Body of pancreas (tissue), 4 donors: ENCODE measurements around the gene PFDN1. TPM values are rescaled to one million over a fixed set of nuclear protein-coding genes. Genes with fewer than 3 reads are reported as not detected.

Experiments
- ATAC-seq: fragments of 150-250 bp; one replicate; pipeline ENCODE4 v1.9.1; 2016
- DNase-seq, 4 donors: peaks; one replicate each; pipeline ENCODE4 v3.0.0-alpha.2; 2019
- H3K27ac ChIP-seq, 4 donors: fragments of 200-600 bp; sonication (generic); 1 replicate in 3 of 4; 2 replicates in 1 of 4; pipeline versions ENCODE4 v1.5.1 to v1.6.1; 2016 to 2019; ENCODE audit warnings: mild to moderate bottlenecking in 1 of 4, mixed read lengths in 1 of 4, moderate library complexity in 1 of 4
- H3K27me3 ChIP-seq, 2 donors: fragments of 200-600 bp; sonication (generic); one replicate each; pipeline ENCODE4 v1.6.0; 2016; ENCODE audit warnings: mild to moderate bottlenecking in 1 of 2
- H3K36me3 ChIP-seq, 2 donors: fragments of 200-600 bp; sonication (generic); replicated peaks in 1 of 2; 2 replicates each; pipeline ENCODE4 v1.5.1; 2016; ENCODE audit warnings: low read depth in 2 of 2; ENCODE audit not compliant: insufficient read depth in 1 of 2
- H3K4me1 ChIP-seq: fragments of 200-600 bp; sonication (generic); one replicate; pipeline ENCODE4 v1.6.0; 2016
- H3K4me3 ChIP-seq, 2 donors: fragments of 200-600 bp; sonication (generic); 1 replicate in 1 of 2; 2 replicates in 1 of 2; pipeline ENCODE4 v1.5.1; 2016 to 2019
- H3K9me3 ChIP-seq, 3 donors: fragments of 200-600 bp; sonication (generic); 1 replicate in 2 of 3; 2 replicates in 1 of 3; pipeline ENCODE4 v1.5.1; 2016
- POLR2A ChIP-seq, 3 donors: fragments of 450-650 bp; IDR thresholded peaks; one replicate each; pipeline ENCODE4 v1.6.1; 2016; ENCODE audit warnings: antibody characterized with exemption in 3 of 3, mild to moderate bottlenecking in 2 of 3
- WGBS, 2 donors: methylation state at CpG; one replicate each; pipeline ENCODE4 v1.1.5; 2017; 5-methylcytosine and 5-hydroxymethylcytosine counted together
- intact Hi-C: fragments of 100-400 bp; cut with DNase I; formaldehyde crosslinking; loops from one replicate; pipeline ENCODE4 v1.15.1; 2023
- total RNA-seq, 2 donors: library from RNA; depleted of rRNA; stranded (reverse); fragments of >200 nt; gene quantifications; one replicate each; pipeline ENCODE4 v1.1.0, GENCODE V29; 2016
- TF ChIP-seq, protein P1 (sequence below), 7 experiments: fragments of 450-650 bp in 4 of 7; fragments of 200-600 bp in 3 of 7; sonication (generic) in 3 of 7; IDR thresholded peaks; one replicate each; pipeline ENCODE4 v1.5.1; 2016 to 2019; ENCODE audit warnings: antibody characterized with exemption in 7 of 7

The PFDN1 gene
- total RNA-seq, 2 donors from 2014 or later = 37.6 to 54.1 TPM

DNA sequence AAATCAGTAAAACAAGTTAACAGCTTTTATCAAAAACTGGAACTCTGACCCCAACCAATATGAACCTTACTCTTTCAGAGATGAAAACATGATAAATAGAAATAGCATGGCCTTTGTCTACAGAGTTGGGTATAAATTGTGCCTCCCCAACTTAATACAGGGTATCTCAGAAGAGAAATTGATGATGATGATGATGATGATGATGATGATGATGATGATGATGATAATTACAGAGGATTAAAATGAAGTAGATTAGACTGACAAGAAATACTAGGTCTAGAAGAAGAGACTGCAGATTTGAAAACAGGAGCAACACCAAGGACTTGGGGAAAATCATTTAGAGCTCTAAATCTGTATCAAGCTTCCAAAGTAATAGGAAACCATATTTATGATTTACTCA is 27.1 kb downstream of the PFDN1 start:
- no peaks in the 10 kb centered on the region for H3K27me3 ChIP-seq

GRCh38 chr5:140273401-140273877 is 29.5 kb downstream of the PFDN1 start:
- DNase-seq (peak in 1 of 4 donors; percentile 64), ATAC-seq (no peak)
- Histone ChIP-seq H3K4me3 (no peak overlapping the region), H3K27me3 (no peaks in the 10 kb centered on the region), H3K9me3 (no peaks in the 10 kb centered on the region), H3K36me3 (peaks cover 0 to 6% of the 10 kb centered on the region in 2 donors), H3K27ac (peak overlapping the region in 1 of 4 donors; percentile 10), H3K4me1 (no peaks in the 10 kb centered on the region)
- intact Hi-C loops = no loop called here
- TF ChIP-seq, protein P1, sequence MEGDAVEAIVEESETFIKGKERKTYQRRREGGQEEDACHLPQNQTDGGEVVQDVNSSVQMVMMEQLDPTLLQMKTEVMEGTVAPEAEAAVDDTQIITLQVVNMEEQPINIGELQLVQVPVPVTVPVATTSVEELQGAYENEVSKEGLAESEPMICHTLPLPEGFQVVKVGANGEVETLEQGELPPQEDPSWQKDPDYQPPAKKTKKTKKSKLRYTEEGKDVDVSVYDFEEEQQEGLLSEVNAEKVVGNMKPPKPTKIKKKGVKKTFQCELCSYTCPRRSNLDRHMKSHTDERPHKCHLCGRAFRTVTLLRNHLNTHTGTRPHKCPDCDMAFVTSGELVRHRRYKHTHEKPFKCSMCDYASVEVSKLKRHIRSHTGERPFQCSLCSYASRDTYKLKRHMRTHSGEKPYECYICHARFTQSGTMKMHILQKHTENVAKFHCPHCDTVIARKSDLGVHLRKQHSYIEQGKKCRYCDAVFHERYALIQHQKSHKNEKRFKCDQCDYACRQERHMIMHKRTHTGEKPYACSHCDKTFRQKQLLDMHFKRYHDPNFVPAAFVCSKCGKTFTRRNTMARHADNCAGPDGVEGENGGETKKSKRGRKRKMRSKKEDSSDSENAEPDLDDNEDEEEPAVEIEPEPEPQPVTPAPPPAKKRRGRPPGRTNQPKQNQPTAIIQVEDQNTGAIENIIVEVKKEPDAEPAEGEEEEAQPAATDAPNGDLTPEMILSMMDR (IDR thresholded peaks at IDR 0.05) = no peak
- no peak for TF ChIP-seq POLR2A (IDR thresholded peaks at IDR 0.05)
- 67 to 90% methylated on average over 6 of the region's 6 CpGs for WGBS, 2 donors

More for the DNA sequence above, 27.1 kb downstream of the PFDN1 start:
- ATAC-seq (no peak), DNase-seq (no peak)
- intact Hi-C loops = no loop called here
- peaks cover 0 to 6% of the 10 kb centered on the region in 2 donors for H3K36me3 ChIP-seq
- no peaks in the 10 kb centered on the region for H3K4me1 ChIP-seq
- H3K27ac ChIP-seq = no peak overlapping the region
- TF ChIP-seq, protein P1 (IDR thresholded peaks at IDR 0.05) = no peak
- TF ChIP-seq POLR2A (IDR thresholded peaks at IDR 0.05) = no peak
- no peaks in the 10 kb centered on the region for H3K9me3 ChIP-seq
- no peak overlapping the region for H3K4me3 ChIP-seq

DNA sequence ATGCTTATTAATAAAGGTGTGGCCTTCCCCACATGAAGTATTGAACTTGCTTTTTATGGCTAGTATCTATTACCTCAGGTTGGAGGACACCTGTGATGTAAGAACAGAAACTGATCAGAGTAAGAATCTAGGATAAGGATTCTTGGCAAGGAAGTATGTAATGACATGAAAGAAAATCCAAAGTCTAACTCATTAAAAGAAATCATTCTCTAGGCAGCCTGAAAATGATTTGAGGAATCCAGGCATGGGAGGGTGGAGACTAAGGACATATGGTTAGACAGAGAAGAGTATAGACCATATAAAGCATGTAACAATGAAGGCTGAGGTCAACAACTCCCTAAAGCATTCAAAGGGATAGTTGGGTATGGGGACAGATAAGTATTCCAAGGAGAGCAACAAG is 32.9 kb downstream of the PFDN1 start:
- Histone ChIP-seq H3K4me1 (peaks cover 21% of the 10 kb centered on the region), H3K4me3 (no peak overlapping the region), H3K36me3 (no peaks in the 10 kb centered on the region), H3K9me3 (no peaks in the 10 kb centered on the region), H3K27ac (no peak overlapping the region), H3K27me3 (no peaks in the 10 kb centered on the region)
- ATAC-seq (no peak), DNase-seq (no peak)
- TF ChIP-seq POLR2A (IDR thresholded peaks at IDR 0.05) = no peak
- TF ChIP-seq, protein P1 (IDR thresholded peaks at IDR 0.05) = no peak
- intact Hi-C loops = no loop called here

GRCh38 chr5:140267559-140268018 is 35.3 kb downstream of the PFDN1 start:
- no peak overlapping the region for H3K27ac ChIP-seq
- TF ChIP-seq, protein P1 (IDR thresholded peaks at IDR 0.05) = no peak
- ATAC-seq = no peak

DNA sequence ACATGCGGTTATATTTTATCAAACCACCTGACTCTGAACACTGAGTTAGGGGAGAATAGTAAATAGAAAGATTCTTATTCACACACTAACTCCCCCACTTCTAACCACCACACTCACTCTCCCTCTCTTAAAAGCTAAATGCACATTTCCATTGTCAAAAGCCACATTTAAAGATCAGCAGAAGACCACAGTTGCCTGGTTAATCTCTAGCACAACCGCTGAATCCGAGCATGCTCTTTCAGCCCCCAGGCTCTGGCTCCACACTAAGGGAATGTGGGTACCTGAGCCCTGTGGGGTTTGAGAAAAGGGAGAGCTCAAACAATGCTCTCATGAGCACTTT is 35.7 kb downstream of the PFDN1 start:
- ATAC-seq (no peak), DNase-seq (no peak)
- Histone ChIP-seq H3K4me3 (no peak overlapping the region), H3K27ac (no peak overlapping the region), H3K4me1 (peaks cover 29% of the 10 kb centered on the region), H3K9me3 (no peaks in the 10 kb centered on the region), H3K27me3 (no peaks in the 10 kb centered on the region), H3K36me3 (no peaks in the 10 kb centered on the region)
- WGBS, 2 donors = 47 to 48% methylated on average over 3 of the region's 3 CpGs
- no peak for TF ChIP-seq POLR2A (IDR thresholded peaks at IDR 0.05)
- TF ChIP-seq, protein P1 (IDR thresholded peaks at IDR 0.05) = no peak
- intact Hi-C loops = no loop called here

More at GRCh38 chr5:140267559-140268018, 35.3 kb downstream of the PFDN1 start:
- intact Hi-C loops = no loop called here
- H3K4me3 ChIP-seq = no peak overlapping the region
- peaks cover 24% of the 10 kb centered on the region for H3K4me1 ChIP-seq
- no peaks in the 10 kb centered on the region for H3K9me3 ChIP-seq
- 36 to 56% methylated on average over 9 of the region's 9 CpGs for WGBS, 2 donors
- H3K36me3 ChIP-seq = no peaks in the 10 kb centered on the region
- no peak for DNase-seq
- no peaks in the 10 kb centered on the region for H3K27me3 ChIP-seq
